ENCODE measurements around the gene NTM. TPM values are rescaled to one million over a fixed set of nuclear protein-coding genes. Genes with fewer than 3 reads are reported as not detected.

Gene NTM
- total RNA-seq, 1 experiment from 2014 or later = not detected

DNA sequence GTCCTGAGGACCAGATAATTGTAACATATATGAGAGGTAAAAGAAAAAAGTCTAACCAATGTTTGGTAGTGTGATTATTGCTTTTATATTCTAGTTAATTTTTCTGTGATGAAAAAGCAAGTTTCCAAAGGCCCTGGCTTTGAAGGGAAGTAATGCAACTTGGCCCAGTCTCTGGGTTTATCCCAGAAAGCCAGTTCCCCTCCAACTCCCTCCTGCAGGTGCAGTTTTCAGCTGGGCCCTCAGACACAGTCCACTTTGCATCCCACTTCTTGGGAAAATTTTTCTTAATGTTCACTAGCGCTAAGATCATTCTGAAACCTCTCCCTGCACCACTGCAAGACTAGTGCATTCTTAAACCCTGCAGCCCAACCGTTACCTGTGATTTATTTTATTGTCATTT, 586.8 kb downstream of the NTM start:
- Histone ChIP-seq H3K9ac (ENCODE audit: low read length) (no peak overlapping the region), H3K79me2 (ENCODE audit: insufficient read depth, low read length) (no peaks in the 10 kb centered on the region), H3K36me3 (ENCODE audit: control insufficient read depth in 1 of 2, insufficient read depth in 2 of 2, low read length in 2 of 2) (no peaks in the 10 kb centered on the region), H3K27me3 (ENCODE audit: insufficient read depth, low read length) (no peaks in the 10 kb centered on the region), H4K20me1 (ENCODE audit: insufficient read depth) (no peaks in the 10 kb centered on the region), H3K4me2 (ENCODE audit: low read length) (no peak overlapping the region), H3K9me3 (ENCODE audit: control insufficient read depth in 1 of 2, insufficient read depth in 1 of 2, low read depth in 1 of 2, low read length in 2 of 2) (peaks cover 13 to 31% of the 10 kb centered on the region in 2 experiments; a peak in 2 of 4 replicates), H3K9me2 (ENCODE audit: insufficient read depth) (no peaks in the 10 kb centered on the region), H3K4me3 (replicated peaks in 1 of 2; ENCODE audit: low read depth in 1 of 2, low read length in 2 of 2) (no peak overlapping the region), H2AFZ (ENCODE audit: low read depth, low read length, poor library complexity, severe bottlenecking) (no peak overlapping the region), H3K27ac (ENCODE audit: low read depth, low read length) (no peak overlapping the region), H3K4me1 (ENCODE audit: control insufficient read depth in 1 of 2, insufficient read depth in 2 of 2, low read length in 2 of 2) (no peaks in the 10 kb centered on the region)
- TF ChIP-seq, protein P1, sequence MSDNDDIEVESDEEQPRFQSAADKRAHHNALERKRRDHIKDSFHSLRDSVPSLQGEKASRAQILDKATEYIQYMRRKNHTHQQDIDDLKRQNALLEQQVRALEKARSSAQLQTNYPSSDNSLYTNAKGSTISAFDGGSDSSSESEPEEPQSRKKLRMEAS (IDR thresholded peaks at IDR 0.05) = no peak
- TF ChIP-seq SP1 (IDR thresholded peaks at IDR 0.05; ENCODE audit: low read depth) = no peak
- no peak for TF ChIP-seq TCF7L2 (IDR thresholded peaks at IDR 0.05; ENCODE audit: borderline replicate concordance, extremely low read depth, insufficient read depth, insufficient read length)
- no peak for TF ChIP-seq ELF1 (IDR thresholded peaks at IDR 0.05; ENCODE audit: borderline replicate concordance, low read depth)
- TF ChIP-seq SRF (IDR thresholded peaks at IDR 0.05; ENCODE audit: low read depth) = no peak
- TF ChIP-seq, protein P2, sequence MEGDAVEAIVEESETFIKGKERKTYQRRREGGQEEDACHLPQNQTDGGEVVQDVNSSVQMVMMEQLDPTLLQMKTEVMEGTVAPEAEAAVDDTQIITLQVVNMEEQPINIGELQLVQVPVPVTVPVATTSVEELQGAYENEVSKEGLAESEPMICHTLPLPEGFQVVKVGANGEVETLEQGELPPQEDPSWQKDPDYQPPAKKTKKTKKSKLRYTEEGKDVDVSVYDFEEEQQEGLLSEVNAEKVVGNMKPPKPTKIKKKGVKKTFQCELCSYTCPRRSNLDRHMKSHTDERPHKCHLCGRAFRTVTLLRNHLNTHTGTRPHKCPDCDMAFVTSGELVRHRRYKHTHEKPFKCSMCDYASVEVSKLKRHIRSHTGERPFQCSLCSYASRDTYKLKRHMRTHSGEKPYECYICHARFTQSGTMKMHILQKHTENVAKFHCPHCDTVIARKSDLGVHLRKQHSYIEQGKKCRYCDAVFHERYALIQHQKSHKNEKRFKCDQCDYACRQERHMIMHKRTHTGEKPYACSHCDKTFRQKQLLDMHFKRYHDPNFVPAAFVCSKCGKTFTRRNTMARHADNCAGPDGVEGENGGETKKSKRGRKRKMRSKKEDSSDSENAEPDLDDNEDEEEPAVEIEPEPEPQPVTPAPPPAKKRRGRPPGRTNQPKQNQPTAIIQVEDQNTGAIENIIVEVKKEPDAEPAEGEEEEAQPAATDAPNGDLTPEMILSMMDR (IDR thresholded peaks at IDR 0.05 in 2 of 3, conservative IDR thresholded peaks at IDR 0.05 in 1 of 3; ENCODE audit: borderline replicate concordance in 1 of 3, insufficient read depth in 1 of 3, low read depth in 2 of 3, low read length in 2 of 3) = no peak
- TF ChIP-seq, protein P3, sequence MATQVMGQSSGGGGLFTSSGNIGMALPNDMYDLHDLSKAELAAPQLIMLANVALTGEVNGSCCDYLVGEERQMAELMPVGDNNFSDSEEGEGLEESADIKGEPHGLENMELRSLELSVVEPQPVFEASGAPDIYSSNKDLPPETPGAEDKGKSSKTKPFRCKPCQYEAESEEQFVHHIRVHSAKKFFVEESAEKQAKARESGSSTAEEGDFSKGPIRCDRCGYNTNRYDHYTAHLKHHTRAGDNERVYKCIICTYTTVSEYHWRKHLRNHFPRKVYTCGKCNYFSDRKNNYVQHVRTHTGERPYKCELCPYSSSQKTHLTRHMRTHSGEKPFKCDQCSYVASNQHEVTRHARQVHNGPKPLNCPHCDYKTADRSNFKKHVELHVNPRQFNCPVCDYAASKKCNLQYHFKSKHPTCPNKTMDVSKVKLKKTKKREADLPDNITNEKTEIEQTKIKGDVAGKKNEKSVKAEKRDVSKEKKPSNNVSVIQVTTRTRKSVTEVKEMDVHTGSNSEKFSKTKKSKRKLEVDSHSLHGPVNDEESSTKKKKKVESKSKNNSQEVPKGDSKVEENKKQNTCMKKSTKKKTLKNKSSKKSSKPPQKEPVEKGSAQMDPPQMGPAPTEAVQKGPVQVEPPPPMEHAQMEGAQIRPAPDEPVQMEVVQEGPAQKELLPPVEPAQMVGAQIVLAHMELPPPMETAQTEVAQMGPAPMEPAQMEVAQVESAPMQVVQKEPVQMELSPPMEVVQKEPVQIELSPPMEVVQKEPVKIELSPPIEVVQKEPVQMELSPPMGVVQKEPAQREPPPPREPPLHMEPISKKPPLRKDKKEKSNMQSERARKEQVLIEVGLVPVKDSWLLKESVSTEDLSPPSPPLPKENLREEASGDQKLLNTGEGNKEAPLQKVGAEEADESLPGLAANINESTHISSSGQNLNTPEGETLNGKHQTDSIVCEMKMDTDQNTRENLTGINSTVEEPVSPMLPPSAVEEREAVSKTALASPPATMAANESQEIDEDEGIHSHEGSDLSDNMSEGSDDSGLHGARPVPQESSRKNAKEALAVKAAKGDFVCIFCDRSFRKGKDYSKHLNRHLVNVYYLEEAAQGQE (IDR thresholded peaks at IDR 0.05; ENCODE audit: low read depth) = no peak
- no peak for TF ChIP-seq FOSL1 (IDR thresholded peaks at IDR 0.05; ENCODE audit: low read depth)
- no peak for TF ChIP-seq EZH2 (IDR thresholded peaks at IDR 0.05)
- no peak for TF ChIP-seq SIN3A (IDR thresholded peaks at IDR 0.05; ENCODE audit: low read depth)
- TF ChIP-seq, protein P4, sequence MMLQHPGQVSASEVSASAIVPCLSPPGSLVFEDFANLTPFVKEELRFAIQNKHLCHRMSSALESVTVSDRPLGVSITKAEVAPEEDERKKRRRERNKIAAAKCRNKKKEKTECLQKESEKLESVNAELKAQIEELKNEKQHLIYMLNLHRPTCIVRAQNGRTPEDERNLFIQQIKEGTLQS (IDR thresholded peaks at IDR 0.05) = no peak
- TF ChIP-seq, protein P5, sequence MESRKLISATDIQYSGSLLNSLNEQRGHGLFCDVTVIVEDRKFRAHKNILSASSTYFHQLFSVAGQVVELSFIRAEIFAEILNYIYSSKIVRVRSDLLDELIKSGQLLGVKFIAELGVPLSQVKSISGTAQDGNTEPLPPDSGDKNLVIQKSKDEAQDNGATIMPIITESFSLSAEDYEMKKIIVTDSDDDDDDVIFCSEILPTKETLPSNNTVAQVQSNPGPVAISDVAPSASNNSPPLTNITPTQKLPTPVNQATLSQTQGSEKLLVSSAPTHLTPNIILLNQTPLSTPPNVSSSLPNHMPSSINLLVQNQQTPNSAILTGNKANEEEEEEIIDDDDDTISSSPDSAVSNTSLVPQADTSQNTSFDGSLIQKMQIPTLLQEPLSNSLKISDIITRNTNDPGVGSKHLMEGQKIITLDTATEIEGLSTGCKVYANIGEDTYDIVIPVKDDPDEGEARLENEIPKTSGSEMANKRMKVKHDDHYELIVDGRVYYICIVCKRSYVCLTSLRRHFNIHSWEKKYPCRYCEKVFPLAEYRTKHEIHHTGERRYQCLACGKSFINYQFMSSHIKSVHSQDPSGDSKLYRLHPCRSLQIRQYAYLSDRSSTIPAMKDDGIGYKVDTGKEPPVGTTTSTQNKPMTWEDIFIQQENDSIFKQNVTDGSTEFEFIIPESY (IDR thresholded peaks at IDR 0.05; ENCODE audit: extremely low read depth, insufficient replicate concordance, low read length) = no peak
- TF ChIP-seq RAD21 (IDR thresholded peaks at IDR 0.05; ENCODE audit: low read depth) = no peak
- no peak for TF ChIP-seq EGR1 (IDR thresholded peaks at IDR 0.05; ENCODE audit: low read depth)
- no peak for TF ChIP-seq EZH2phosphoT487 (IDR thresholded peaks at IDR 0.05; ENCODE audit: borderline replicate concordance)
- no peak for TF ChIP-seq CEBPB (IDR thresholded peaks at IDR 0.05; ENCODE audit: low read depth)
- no peak for TF ChIP-seq ZNF274 (IDR thresholded peaks at IDR 0.05; ENCODE audit: low read depth, low read length)
- TF ChIP-seq POLR2A (IDR thresholded peaks at IDR 0.05; ENCODE audit: borderline replicate concordance, extremely low read depth, insufficient read depth, insufficient read length) = no peak
- intact Hi-C loops (cut with micrococcal nuclease) = no loop called here
- ATAC-seq (no peak), DNase-seq (ENCODE audit: low read depth, low spot score) (no peak)
- BruUV-seq (replicated peaks) = no TSS peak
- ChIA-PET POLR2A (no interaction called here), RAD21 (ENCODE audit: low non-redundant PET in 1 of 2, low total read pairs in 2 of 2, uncharacterized antibody in 2 of 2, unreplicated experiment in 2 of 2) (no interaction called here), CTCF (no interaction called here)

Data from HCT116 (cell line).